ENCODE measurements around the gene ADCY6. TPM values are rescaled to one million over a fixed set of nuclear protein-coding genes. Genes with fewer than 3 reads are reported as not detected.

ADCY6 gene
- total and polyA plus RNA-seq, 2 donors, result 2.6 to 6.1 TPM

- H3K4me1 ChIP-seq (ENCODE audit: control insufficient read depth in 2 of 2, insufficient read depth in 2 of 2, low read length in 2 of 2), result peaks cover 4% of the 10 kb centered on the region in 2 donors
- DNase-seq (ENCODE audit: low read depth in 6 of 9, low spot score in 9 of 9), result no peak
- H3K27ac ChIP-seq (ENCODE audit: low read depth in 1 of 2, low read length in 1 of 2), result no peak overlapping the region
- H3K9me3 ChIP-seq (ENCODE audit: control insufficient read depth in 2 of 2, insufficient read depth in 1 of 2, low read length in 1 of 2), result no peaks in the 10 kb centered on the region
- no peaks in the 10 kb centered on the region for H3K36me3 ChIP-seq (ENCODE audit: control insufficient read depth in 2 of 2, insufficient read depth in 2 of 2, low read length in 1 of 2)
- H3K27me3 ChIP-seq (ENCODE audit: control insufficient read depth in 2 of 2, insufficient read depth in 1 of 2, low read length in 1 of 2), result peaks cover 27 to 39% of the 10 kb centered on the region in 2 donors
- WGBS, result 33% methylated on average over 4 of the region's 4 CpGs
- peak overlapping the region in 1 of 2 donors; percentile 54 for H3K4me3 ChIP-seq (ENCODE audit: low read length in 2 of 2)
Observed at GRCh38 chr12:48789858-48790326, 1.0 kb upstream of the ADCY6 start.

GRCh38 chr12:48788524-48788853 lies 400 bp downstream of the ADCY6 start:
- peaks cover 4% of the 10 kb centered on the region in 2 donors for H3K4me1 ChIP-seq (ENCODE audit: control insufficient read depth in 2 of 2, insufficient read depth in 2 of 2, low read length in 2 of 2)
- H3K27me3 ChIP-seq (ENCODE audit: control insufficient read depth in 2 of 2, insufficient read depth in 1 of 2, low read length in 1 of 2), result peaks cover 27 to 39% of the 10 kb centered on the region in 2 donors
- H3K4me3 ChIP-seq (ENCODE audit: low read length in 2 of 2), result peak overlapping the region; percentile 36 to 54
- H3K9me3 ChIP-seq (ENCODE audit: control insufficient read depth in 2 of 2, insufficient read depth in 1 of 2, low read length in 1 of 2), result no peaks in the 10 kb centered on the region
- 8% methylated on average over 25 of the region's 25 CpGs for WGBS
- DNase-seq (ENCODE audit: low read depth in 6 of 9, low spot score in 9 of 9), result no peak
- H3K36me3 ChIP-seq (ENCODE audit: control insufficient read depth in 2 of 2, insufficient read depth in 2 of 2, low read length in 1 of 2), result no peaks in the 10 kb centered on the region
- H3K27ac ChIP-seq (ENCODE audit: low read depth in 1 of 2, low read length in 1 of 2), result no peak overlapping the region

GRCh38 chr12:48787791-48788523 lies 932 bp downstream of the ADCY6 start:
- H3K36me3 ChIP-seq (ENCODE audit: control insufficient read depth in 2 of 2, insufficient read depth in 2 of 2, low read length in 1 of 2), result no peaks in the 10 kb centered on the region
- 58% methylated on average over 11 of the region's 11 CpGs for WGBS
- DNase-seq (ENCODE audit: low read depth in 6 of 9, low spot score in 9 of 9), result no peak

GRCh38 chr12:48786591-48787544 lies 2.0 kb downstream of the ADCY6 start:
- Histone ChIP-seq H3K4me3 (ENCODE audit: low read length in 2 of 2) (no peak overlapping the region), H3K27me3 (ENCODE audit: control insufficient read depth in 2 of 2, insufficient read depth in 1 of 2, low read length in 1 of 2) (peaks cover 27 to 39% of the 10 kb centered on the region in 2 donors), H3K4me1 (ENCODE audit: control insufficient read depth in 2 of 2, insufficient read depth in 2 of 2, low read length in 2 of 2) (peaks cover 4% of the 10 kb centered on the region in 2 donors), H3K36me3 (ENCODE audit: control insufficient read depth in 2 of 2, insufficient read depth in 2 of 2, low read length in 1 of 2) (no peaks in the 10 kb centered on the region), H3K9me3 (ENCODE audit: control insufficient read depth in 2 of 2, insufficient read depth in 1 of 2, low read length in 1 of 2) (no peaks in the 10 kb centered on the region), H3K27ac (ENCODE audit: low read depth in 1 of 2, low read length in 1 of 2) (no peak overlapping the region)
- DNase-seq (ENCODE audit: low read depth in 6 of 9, low spot score in 9 of 9), result no peak
- 91% methylated on average over 7 of the region's 7 CpGs for WGBS

More at GRCh38 chr12:48787791-48788523, 932 bp downstream of the ADCY6 start:
- H3K27ac ChIP-seq (ENCODE audit: low read depth in 1 of 2, low read length in 1 of 2), result no peak overlapping the region
- H3K4me1 ChIP-seq (ENCODE audit: control insufficient read depth in 2 of 2, insufficient read depth in 2 of 2, low read length in 2 of 2), result peaks cover 4% of the 10 kb centered on the region in 2 donors
- peaks cover 27 to 39% of the 10 kb centered on the region in 2 donors for H3K27me3 ChIP-seq (ENCODE audit: control insufficient read depth in 2 of 2, insufficient read depth in 1 of 2, low read length in 1 of 2)
- H3K9me3 ChIP-seq (ENCODE audit: control insufficient read depth in 2 of 2, insufficient read depth in 1 of 2, low read length in 1 of 2), result no peaks in the 10 kb centered on the region
- H3K4me3 ChIP-seq (ENCODE audit: low read length in 2 of 2), result peak overlapping the region; percentile 36 to 54

- peaks cover 0 to under 1% of the 10 kb centered on the region in 2 donors for H3K4me1 ChIP-seq (ENCODE audit: control insufficient read depth in 2 of 2, insufficient read depth in 2 of 2, low read length in 2 of 2)
- WGBS, result 98% methylated on average over 4 of the region's 4 CpGs
Observed at GRCh38 chr12:48783432-48783831, 5.5 kb downstream of the ADCY6 start.

GRCh38 chr12:48782457-48783395 lies 6.2 kb downstream of the ADCY6 start:
- Histone ChIP-seq H3K27ac (ENCODE audit: low read depth in 1 of 2, low read length in 1 of 2) (no peak overlapping the region), H3K36me3 (ENCODE audit: control insufficient read depth in 2 of 2, insufficient read depth in 2 of 2, low read length in 1 of 2) (no peaks in the 10 kb centered on the region), H3K27me3 (ENCODE audit: control insufficient read depth in 2 of 2, insufficient read depth in 1 of 2, low read length in 1 of 2) (peaks cover 5 to 14% of the 10 kb centered on the region in 2 donors), H3K9me3 (ENCODE audit: control insufficient read depth in 2 of 2, insufficient read depth in 1 of 2, low read length in 1 of 2) (no peaks in the 10 kb centered on the region), H3K4me3 (ENCODE audit: low read length in 2 of 2) (no peak overlapping the region), H3K4me1 (ENCODE audit: control insufficient read depth in 2 of 2, insufficient read depth in 2 of 2, low read length in 2 of 2) (no peaks in the 10 kb centered on the region)
- DNase-seq (ENCODE audit: low read depth in 6 of 9, low spot score in 9 of 9), result no peak
- WGBS, result 97% methylated on average over 63 of the region's 63 CpGs

More at GRCh38 chr12:48783432-48783831, 5.5 kb downstream of the ADCY6 start:
- DNase-seq (ENCODE audit: low read depth in 6 of 9, low spot score in 9 of 9), result no peak
- H3K9me3 ChIP-seq (ENCODE audit: control insufficient read depth in 2 of 2, insufficient read depth in 1 of 2, low read length in 1 of 2), result no peaks in the 10 kb centered on the region
- no peaks in the 10 kb centered on the region for H3K36me3 ChIP-seq (ENCODE audit: control insufficient read depth in 2 of 2, insufficient read depth in 2 of 2, low read length in 1 of 2)
- H3K27me3 ChIP-seq (ENCODE audit: control insufficient read depth in 2 of 2, insufficient read depth in 1 of 2, low read length in 1 of 2), result peaks cover 11 to 21% of the 10 kb centered on the region in 2 donors
- no peak overlapping the region for H3K27ac ChIP-seq (ENCODE audit: low read depth in 1 of 2, low read length in 1 of 2)
- no peak overlapping the region for H3K4me3 ChIP-seq (ENCODE audit: low read length in 2 of 2)

GRCh38 chr12:48781750-48782456 lies 7.0 kb downstream of the ADCY6 start:
- DNase-seq (ENCODE audit: low read depth in 6 of 9, low spot score in 9 of 9), result no peak
- no peaks in the 10 kb centered on the region for H3K4me1 ChIP-seq (ENCODE audit: control insufficient read depth in 2 of 2, insufficient read depth in 2 of 2, low read length in 2 of 2)
- no peak overlapping the region for H3K27ac ChIP-seq (ENCODE audit: low read depth in 1 of 2, low read length in 1 of 2)
- peaks cover 0 to 6% of the 10 kb centered on the region in 2 donors for H3K27me3 ChIP-seq (ENCODE audit: control insufficient read depth in 2 of 2, insufficient read depth in 1 of 2, low read length in 1 of 2)
- no peaks in the 10 kb centered on the region for H3K36me3 ChIP-seq (ENCODE audit: control insufficient read depth in 2 of 2, insufficient read depth in 2 of 2, low read length in 1 of 2)
- H3K9me3 ChIP-seq (ENCODE audit: control insufficient read depth in 2 of 2, insufficient read depth in 1 of 2, low read length in 1 of 2), result no peaks in the 10 kb centered on the region
- H3K4me3 ChIP-seq (ENCODE audit: low read length in 2 of 2), result no peak overlapping the region
- 97% methylated on average over 9 of the region's 9 CpGs for WGBS

GRCh38 chr12:48780381-48781025 lies 8.4 kb downstream of the ADCY6 start:
- Histone ChIP-seq H3K9me3 (ENCODE audit: control insufficient read depth in 2 of 2, insufficient read depth in 1 of 2, low read length in 1 of 2) (no peaks in the 10 kb centered on the region), H3K27ac (ENCODE audit: low read depth in 1 of 2, low read length in 1 of 2) (no peak overlapping the region), H3K4me1 (ENCODE audit: control insufficient read depth in 2 of 2, insufficient read depth in 2 of 2, low read length in 2 of 2) (no peaks in the 10 kb centered on the region), H3K36me3 (ENCODE audit: control insufficient read depth in 2 of 2, insufficient read depth in 2 of 2, low read length in 1 of 2) (no peaks in the 10 kb centered on the region), H3K4me3 (ENCODE audit: low read length in 2 of 2) (no peak overlapping the region), H3K27me3 (ENCODE audit: control insufficient read depth in 2 of 2, insufficient read depth in 1 of 2, low read length in 1 of 2) (no peaks in the 10 kb centered on the region)
- 96% methylated on average over 11 of the region's 11 CpGs for WGBS
- no peak for DNase-seq (ENCODE audit: low read depth in 6 of 9, low spot score in 9 of 9)

Measured in thymus (tissue), 11 donors.